Body of pancreas (tissue), 4 donors: ENCODE measurements around the gene COL26A1. TPM values are rescaled to one million over a fixed set of nuclear protein-coding genes. Genes with fewer than 3 reads are reported as not detected.

Experiments used
- ATAC-seq: fragments of 150-250 bp; one replicate; pipeline ENCODE4 v1.9.1; 2016
- DNase-seq, 4 donors: peaks; one replicate each; pipeline ENCODE4 v3.0.0-alpha.2; 2019
- H3K27ac ChIP-seq, 4 donors: fragments of 200-600 bp; sonication (generic); 1 replicate in 3 of 4; 2 replicates in 1 of 4; pipeline versions ENCODE4 v1.5.1 to v1.6.1; 2016 to 2019; ENCODE audit warnings: mild to moderate bottlenecking in 1 of 4, mixed read lengths in 1 of 4, moderate library complexity in 1 of 4
- H3K27me3 ChIP-seq, 2 donors: fragments of 200-600 bp; sonication (generic); one replicate each; pipeline ENCODE4 v1.6.0; 2016; ENCODE audit warnings: mild to moderate bottlenecking in 1 of 2
- H3K36me3 ChIP-seq, 2 donors: fragments of 200-600 bp; sonication (generic); replicated peaks in 1 of 2; 2 replicates each; pipeline ENCODE4 v1.5.1; 2016; ENCODE audit warnings: low read depth in 2 of 2; ENCODE audit not compliant: insufficient read depth in 1 of 2
- H3K4me1 ChIP-seq: fragments of 200-600 bp; sonication (generic); one replicate; pipeline ENCODE4 v1.6.0; 2016
- H3K4me3 ChIP-seq, 2 donors: fragments of 200-600 bp; sonication (generic); 1 replicate in 1 of 2; 2 replicates in 1 of 2; pipeline ENCODE4 v1.5.1; 2016 to 2019
- H3K9me3 ChIP-seq, 3 donors: fragments of 200-600 bp; sonication (generic); 1 replicate in 2 of 3; 2 replicates in 1 of 3; pipeline ENCODE4 v1.5.1; 2016
- CTCF ChIP-seq, 7 experiments: fragments of 450-650 bp in 4 of 7; fragments of 200-600 bp in 3 of 7; sonication (generic) in 3 of 7; IDR thresholded peaks; one replicate each; pipeline ENCODE4 v1.5.1; 2016 to 2019; ENCODE audit warnings: antibody characterized with exemption in 7 of 7
- POLR2A ChIP-seq, 3 donors: fragments of 450-650 bp; IDR thresholded peaks; one replicate each; pipeline ENCODE4 v1.6.1; 2016; ENCODE audit warnings: antibody characterized with exemption in 3 of 3, mild to moderate bottlenecking in 2 of 3
- WGBS, 2 donors: methylation state at CpG; one replicate each; pipeline ENCODE4 v1.1.5; 2017; 5-methylcytosine and 5-hydroxymethylcytosine counted together
- intact Hi-C: fragments of 100-400 bp; cut with DNase I; formaldehyde crosslinking; loops from one replicate; pipeline ENCODE4 v1.15.1; 2023
- total RNA-seq, 2 donors: library from RNA; depleted of rRNA; stranded (reverse); fragments of >200 nt; gene quantifications; one replicate each; pipeline ENCODE4 v1.1.0, GENCODE V29; 2016

The COL26A1 gene
- total RNA-seq, 2 donors from 2014 or later = 0.78 to 2.0 TPM

DNA sequence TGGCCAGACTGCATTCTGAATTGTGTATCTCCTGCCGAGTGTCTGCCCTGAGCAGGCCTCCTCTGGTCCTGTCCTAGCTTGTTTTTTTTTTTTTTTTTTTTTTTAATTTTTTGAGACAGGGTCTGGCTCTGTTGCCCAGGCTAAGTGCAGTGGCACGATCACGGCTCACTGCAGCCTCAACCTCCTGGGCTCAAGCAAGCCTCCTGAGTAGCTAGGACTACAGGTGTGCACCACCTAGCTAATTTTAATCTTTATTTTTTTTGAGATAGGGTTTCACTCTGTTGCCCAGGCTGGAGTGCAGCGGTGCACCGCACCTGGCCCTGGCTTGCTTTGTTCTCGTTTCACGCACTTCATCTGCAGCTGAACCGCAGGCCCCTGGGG is 23.5 kb downstream of the COL26A1 start:
- Histone ChIP-seq H3K36me3 (no peaks in the 10 kb centered on the region), H3K27ac (no peak overlapping the region), H3K4me1 (no peaks in the 10 kb centered on the region), H3K27me3 (no peaks in the 10 kb centered on the region), H3K4me3 (no peak overlapping the region), H3K9me3 (no peaks in the 10 kb centered on the region)
- intact Hi-C loops = no loop called here
- TF ChIP-seq CTCF (IDR thresholded peaks at IDR 0.05) (no peak), POLR2A (IDR thresholded peaks at IDR 0.05) (no peak)
- DNase-seq (no peak), ATAC-seq (no peak)
- 80 to 91% methylated on average over 7 to 8 of the region's 8 CpGs for WGBS, 2 donors

DNA sequence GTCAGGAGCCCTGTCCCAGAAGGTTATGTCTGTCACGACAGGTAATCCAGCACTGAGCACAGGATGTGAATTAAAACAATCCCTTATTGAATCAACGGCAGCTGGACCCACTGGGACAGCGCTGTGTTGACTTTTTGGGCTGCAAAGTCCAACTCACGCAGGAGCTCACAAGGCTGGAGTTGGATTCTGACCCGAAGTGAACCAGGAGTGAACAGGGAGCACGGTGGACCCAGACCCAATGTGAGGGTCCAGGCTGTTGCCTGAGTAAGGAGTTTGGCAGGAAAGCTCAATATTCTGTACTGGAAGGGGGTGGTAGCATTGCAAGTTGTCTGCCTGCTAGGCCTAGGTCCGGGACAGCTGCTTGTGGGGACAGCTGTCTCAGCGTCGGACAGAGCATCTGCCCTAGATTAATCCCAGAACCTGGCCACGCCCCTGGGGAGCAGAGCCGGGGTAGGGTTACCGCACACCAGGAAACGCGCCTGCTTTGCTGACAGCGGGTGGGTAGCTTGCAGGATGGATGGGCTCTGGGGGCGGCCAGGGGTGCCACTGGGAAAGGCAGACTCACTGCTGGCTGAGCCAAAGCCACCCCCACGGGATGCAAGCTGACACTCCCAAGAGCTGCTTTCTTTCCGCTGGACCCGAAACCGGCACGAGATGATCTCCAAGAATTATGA is 24.0 kb downstream of the COL26A1 start:
- ATAC-seq (no peak), DNase-seq (no peak)
- Histone ChIP-seq H3K4me1 (no peaks in the 10 kb centered on the region), H3K27me3 (no peaks in the 10 kb centered on the region), H3K27ac (no peak overlapping the region), H3K4me3 (no peak overlapping the region), H3K36me3 (no peaks in the 10 kb centered on the region), H3K9me3 (no peaks in the 10 kb centered on the region)
- TF ChIP-seq POLR2A (IDR thresholded peaks at IDR 0.05) = no peak
- no peak for TF ChIP-seq CTCF (IDR thresholded peaks at IDR 0.05)
- WGBS, 2 donors = 43 to 59% methylated on average over 6 to 21 of the region's 21 CpGs
- intact Hi-C loops = no loop called here

GRCh38 chr7:101390901-101391301 is 28.2 kb downstream of the COL26A1 start:
- ATAC-seq (no peak), DNase-seq (peak in 1 of 4 donors; percentile 24)
- WGBS, 2 donors = 69 to 78% methylated on average over 7 of the region's 7 CpGs
- no peaks in the 10 kb centered on the region for H3K27me3 ChIP-seq
- H3K4me1 ChIP-seq = no peaks in the 10 kb centered on the region
- no peaks in the 10 kb centered on the region for H3K9me3 ChIP-seq
- H3K4me3 ChIP-seq = no peak overlapping the region
- intact Hi-C loops = no loop called here
- TF ChIP-seq CTCF (IDR thresholded peaks at IDR 0.05) (no peak), POLR2A (IDR thresholded peaks at IDR 0.05) (no peak)
- H3K36me3 ChIP-seq = no peaks in the 10 kb centered on the region
- no peak overlapping the region for H3K27ac ChIP-seq

GRCh38 chr7:101391991-101392390 is 29.3 kb downstream of the COL26A1 start:
- intact Hi-C loops = no loop called here
- no peaks in the 10 kb centered on the region for H3K9me3 ChIP-seq
- no peak overlapping the region for H3K27ac ChIP-seq
- TF ChIP-seq CTCF (IDR thresholded peaks at IDR 0.05) (no peak), POLR2A (IDR thresholded peaks at IDR 0.05) (no peak)
- no peaks in the 10 kb centered on the region for H3K27me3 ChIP-seq
- no peaks in the 10 kb centered on the region for H3K36me3 ChIP-seq
- 78 to 83% methylated on average over 6 of the region's 6 CpGs for WGBS, 2 donors
- no peak overlapping the region for H3K4me3 ChIP-seq
- ATAC-seq = no peak
- DNase-seq = no peak
- H3K4me1 ChIP-seq = no peaks in the 10 kb centered on the region

DNA sequence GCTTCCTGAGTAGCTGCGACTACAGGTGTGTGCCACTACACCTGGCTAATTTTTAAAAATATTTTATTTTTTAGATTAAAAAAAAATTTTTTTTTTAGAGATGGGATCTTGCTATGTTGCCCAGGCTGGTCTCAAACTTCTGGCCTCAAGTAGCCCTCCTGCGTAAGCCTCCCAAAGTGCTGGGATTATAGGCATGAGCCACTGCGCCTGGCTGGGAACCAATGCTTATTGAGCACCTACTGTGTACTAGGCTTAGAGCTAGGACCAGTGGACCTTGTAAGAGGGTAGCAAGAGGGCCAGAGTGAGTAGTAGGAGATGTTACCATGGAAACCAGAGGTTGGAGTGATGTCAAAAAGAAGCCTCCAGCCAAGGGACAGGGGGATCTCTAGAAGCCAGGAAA is 31.2 kb downstream of the COL26A1 start:
- Histone ChIP-seq H3K27ac (no peak overlapping the region), H3K36me3 (no peaks in the 10 kb centered on the region), H3K4me1 (no peaks in the 10 kb centered on the region), H3K27me3 (no peaks in the 10 kb centered on the region), H3K9me3 (no peaks in the 10 kb centered on the region), H3K4me3 (no peak overlapping the region)
- WGBS, 2 donors = 86 to 89% methylated on average over 3 of the region's 3 CpGs
- ATAC-seq (no peak), DNase-seq (no peak)
- intact Hi-C loops = no loop called here
- TF ChIP-seq POLR2A (IDR thresholded peaks at IDR 0.05) (no peak), CTCF (IDR thresholded peaks at IDR 0.05) (no peak)
